Measurements from ENCODE around the gene KIF1C.

Gene KIF1C

GRCh38 chr17:4966844-4967538, 30.8 kb upstream of the KIF1C start (continued):
- no peak for TF ChIP-seq ZNF518A (tag by site-specific recombination; conservative IDR thresholded peaks at IDR 0.05; ENCODE audit: low read depth)
- TF ChIP-seq SP3 (tag by site-specific recombination; IDR thresholded peaks at IDR 0.05), result peak; percentile 79
- TF ChIP-seq ZNF391 (tag by site-specific recombination; IDR thresholded peaks at IDR 0.05; ENCODE audit: borderline replicate concordance, low read depth), result no peak
- peak; percentile 32; the same call in 1 of the 2 replicates for TF ChIP-seq KLF16 (tag by site-specific recombination; IDR thresholded peaks at IDR 0.05)
- TF ChIP-seq ZNF394 (tag by site-specific recombination; IDR thresholded peaks at IDR 0.05; ENCODE audit: borderline replicate concordance), result peak; percentile 96
- 0 out of 2 replicates have a peak, but pooled peaks have one; percentile 21 for TF ChIP-seq GFI1B (tag by site-specific recombination; IDR thresholded peaks at IDR 0.05)
- no peak for TF ChIP-seq ZNF654 (tag by site-specific recombination; IDR thresholded peaks at IDR 0.05; ENCODE audit: low read depth)
- no peak for TF ChIP-seq ZNF10 (tag by site-specific recombination; IDR thresholded peaks at IDR 0.05)
- peak; percentile 7 for TF ChIP-seq ZNF341 (tag by site-specific recombination; IDR thresholded peaks at IDR 0.05; ENCODE audit: low read depth)
- TF ChIP-seq YY1 (tag by site-specific recombination; IDR thresholded peaks at IDR 0.05), result no peak
- no peak for TF ChIP-seq AEBP2 (tag by site-specific recombination; IDR thresholded peaks at IDR 0.05; ENCODE audit: borderline replicate concordance)
- TF ChIP-seq ZNF76 (tag by site-specific recombination; IDR thresholded peaks at IDR 0.05; ENCODE audit: borderline replicate concordance, low read depth), result peak; percentile 77
- peak; percentile 48; the same call in 1 of the 2 replicates for TF ChIP-seq ZFP69B (tag by site-specific recombination; IDR thresholded peaks at IDR 0.05)
- TF ChIP-seq ZNF366 (tag by site-specific recombination; conservative IDR thresholded peaks at IDR 0.05), result peak; percentile 86
- TF ChIP-seq, protein P1, sequence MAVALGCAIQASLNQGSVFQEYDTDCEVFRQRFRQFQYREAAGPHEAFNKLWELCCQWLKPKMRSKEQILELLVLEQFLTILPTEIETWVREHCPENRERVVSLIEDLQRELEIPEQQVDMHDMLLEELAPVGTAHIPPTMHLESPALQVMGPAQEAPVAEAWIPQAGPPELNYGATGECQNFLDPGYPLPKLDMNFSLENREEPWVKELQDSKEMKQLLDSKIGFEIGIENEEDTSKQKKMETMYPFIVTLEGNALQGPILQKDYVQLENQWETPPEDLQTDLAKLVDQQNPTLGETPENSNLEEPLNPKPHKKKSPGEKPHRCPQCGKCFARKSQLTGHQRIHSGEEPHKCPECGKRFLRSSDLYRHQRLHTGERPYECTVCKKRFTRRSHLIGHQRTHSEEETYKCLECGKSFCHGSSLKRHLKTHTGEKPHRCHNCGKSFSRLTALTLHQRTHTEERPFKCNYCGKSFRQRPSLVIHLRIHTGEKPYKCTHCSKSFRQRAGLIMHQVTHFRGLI (tag by site-specific recombination; IDR thresholded peaks at IDR 0.05), result peak; percentile 73
- TF ChIP-seq ZNF16 (tag by site-specific recombination; IDR thresholded peaks at IDR 0.05; ENCODE audit: low read depth), result no peak
- TF ChIP-seq, protein P2, sequence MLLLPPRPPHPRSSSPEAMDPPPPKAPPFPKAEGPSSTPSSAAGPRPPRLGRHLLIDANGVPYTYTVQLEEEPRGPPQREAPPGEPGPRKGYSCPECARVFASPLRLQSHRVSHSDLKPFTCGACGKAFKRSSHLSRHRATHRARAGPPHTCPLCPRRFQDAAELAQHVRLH (tag by site-specific recombination; IDR thresholded peaks at IDR 0.05), result peak; percentile 42; the same call in 1 of the 2 replicates
- peak; percentile 77; the same call in 1 of the 2 replicates for TF ChIP-seq ZNF423 (tag by site-specific recombination; IDR thresholded peaks at IDR 0.05)
- peak; percentile 91 for TF ChIP-seq ZIC2 (tag by site-specific recombination; IDR thresholded peaks at IDR 0.05)
- TF ChIP-seq KLF1 (tag by site-specific recombination; IDR thresholded peaks at IDR 0.05), result peak; percentile 86
- TF ChIP-seq, protein P3, sequence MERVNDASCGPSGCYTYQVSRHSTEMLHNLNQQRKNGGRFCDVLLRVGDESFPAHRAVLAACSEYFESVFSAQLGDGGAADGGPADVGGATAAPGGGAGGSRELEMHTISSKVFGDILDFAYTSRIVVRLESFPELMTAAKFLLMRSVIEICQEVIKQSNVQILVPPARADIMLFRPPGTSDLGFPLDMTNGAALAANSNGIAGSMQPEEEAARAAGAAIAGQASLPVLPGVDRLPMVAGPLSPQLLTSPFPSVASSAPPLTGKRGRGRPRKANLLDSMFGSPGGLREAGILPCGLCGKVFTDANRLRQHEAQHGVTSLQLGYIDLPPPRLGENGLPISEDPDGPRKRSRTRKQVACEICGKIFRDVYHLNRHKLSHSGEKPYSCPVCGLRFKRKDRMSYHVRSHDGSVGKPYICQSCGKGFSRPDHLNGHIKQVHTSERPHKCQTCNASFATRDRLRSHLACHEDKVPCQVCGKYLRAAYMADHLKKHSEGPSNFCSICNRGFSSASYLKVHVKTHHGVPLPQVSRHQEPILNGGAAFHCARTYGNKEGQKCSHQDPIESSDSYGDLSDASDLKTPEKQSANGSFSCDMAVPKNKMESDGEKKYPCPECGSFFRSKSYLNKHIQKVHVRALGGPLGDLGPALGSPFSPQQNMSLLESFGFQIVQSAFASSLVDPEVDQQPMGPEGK (tag by site-specific recombination; IDR thresholded peaks at IDR 0.05), result peak; percentile 75
- no peak; the same call in 1 of the 2 replicates for TF ChIP-seq ZNF692 (tag by site-specific recombination; IDR thresholded peaks at IDR 0.05)
- TF ChIP-seq KLF7 (tag by site-specific recombination; IDR thresholded peaks at IDR 0.05; ENCODE audit: borderline replicate concordance), result peak; percentile 94
- peak; percentile 86 for TF ChIP-seq ZNF561 (tag by site-specific recombination; IDR thresholded peaks at IDR 0.05; ENCODE audit: borderline replicate concordance)
- no peak for TF ChIP-seq ZNF114 (tag by site-specific recombination; IDR thresholded peaks at IDR 0.05)
- TF ChIP-seq ZNF132 (tag by site-specific recombination; IDR thresholded peaks at IDR 0.05; ENCODE audit: borderline replicate concordance), result no peak
- peak; percentile 38; the same call in 1 of the 2 replicates for TF ChIP-seq ZBTB21 (tag by site-specific recombination; IDR thresholded peaks at IDR 0.05)
